ENCODE data around the gene VTCN1.

VTCN1 gene

GRCh38 chr1:117094841-117095604 is 115.7 kb downstream of the VTCN1 start:
- DNase-seq (ENCODE audit: low spot score): no peak

DNA sequence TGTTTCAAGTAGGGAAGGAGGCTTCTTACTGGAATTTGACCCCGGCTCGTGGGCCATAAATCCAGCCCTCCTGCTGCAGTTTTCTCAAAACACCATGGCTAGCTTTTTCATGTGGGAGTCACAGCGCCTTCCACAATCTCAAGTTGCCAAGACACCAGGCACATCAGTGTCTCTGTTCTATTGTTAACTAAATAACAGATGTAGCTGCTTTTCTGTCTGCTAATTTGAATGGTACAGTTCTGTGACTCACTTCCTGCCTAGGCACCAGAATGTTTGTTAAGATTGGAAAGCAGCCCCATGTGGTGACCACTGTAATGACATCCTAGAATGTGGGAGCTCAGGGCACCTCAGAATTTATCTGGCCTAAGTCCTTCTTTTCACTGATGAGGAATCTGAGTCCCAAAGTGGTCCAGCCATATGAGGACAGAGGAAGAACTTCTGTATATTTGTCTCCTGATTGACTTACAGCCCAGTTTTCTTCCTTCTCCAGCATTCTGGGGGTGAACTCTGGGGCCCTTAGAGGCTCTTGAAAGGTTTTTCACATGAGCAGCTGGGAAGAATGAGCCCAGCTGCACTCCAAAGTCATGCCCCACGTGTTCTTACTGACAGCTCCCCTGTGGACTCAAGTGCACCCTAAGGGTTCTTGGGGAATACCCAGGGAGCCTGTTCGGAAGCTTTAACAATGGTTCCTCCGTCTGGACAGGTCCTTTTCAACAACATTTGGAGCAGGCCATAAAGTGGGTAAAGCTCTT is 116.7 kb downstream of the VTCN1 start:
- no peak for DNase-seq (ENCODE audit: low spot score)

All from D341Med (cell line).